ENCODE data around the gene SCAF8. TPM values are rescaled to one million over a fixed set of nuclear protein-coding genes. Genes with fewer than 3 reads are reported as not detected.

SCAF8 gene
- polyA plus RNA-seq, 1 of the 3 experiments (the other 2 are of a cell fraction), result 11.0 TPM

- Histone ChIP-seq H3K9ac (no peak overlapping the region), H3K4me3 (ENCODE audit: low read depth in 2 of 2, low read length in 1 of 2) (no peak overlapping the region), H3K4me1 (ENCODE audit: control insufficient read depth in 1 of 2, insufficient read depth in 2 of 2, low read depth in 1 of 2, low read length in 1 of 2) (peaks cover 0 to 12% of the 10 kb centered on the region in 2 experiments; a peak in 2 of 4 replicates), H3K9me3 (no peaks in the 10 kb centered on the region), H3K27me3 (ENCODE audit: insufficient read depth) (no peaks in the 10 kb centered on the region), H2AFZ (ENCODE audit: low read depth) (no peak overlapping the region), H4K20me1 (ENCODE audit: insufficient read depth) (peaks cover 34% of the 10 kb centered on the region), H3K27ac (ENCODE audit: low read depth in 2 of 2, low read length in 1 of 2) (peak overlapping the region; percentile 34 to 53; a peak in 2 of 4 replicates), H3K36me3 (replicated peaks in 1 of 2; ENCODE audit: control insufficient read depth in 1 of 2, insufficient read depth in 2 of 2, low read length in 1 of 2) (peaks cover 17 to 54% of the 10 kb centered on the region in 2 experiments), H3F3A (replicated peaks; ENCODE audit: insufficient read depth) (peaks cover 25% of the 10 kb centered on the region), H3K4me2 (no peak overlapping the region), H3K9me2 (no peaks in the 10 kb centered on the region), H3K79me2 (ENCODE audit: insufficient read depth) (peaks cover 79% of the 10 kb centered on the region)
- ChIA-PET POLR2A (no interaction called here), CTCF (no interaction called here)
- WGBS (ENCODE audit: low lambda C conversion rate), result 64% methylated on average over 5 of the region's 5 CpGs
- DNase-seq, result no peak
- TF ChIP-seq, protein P1, sequence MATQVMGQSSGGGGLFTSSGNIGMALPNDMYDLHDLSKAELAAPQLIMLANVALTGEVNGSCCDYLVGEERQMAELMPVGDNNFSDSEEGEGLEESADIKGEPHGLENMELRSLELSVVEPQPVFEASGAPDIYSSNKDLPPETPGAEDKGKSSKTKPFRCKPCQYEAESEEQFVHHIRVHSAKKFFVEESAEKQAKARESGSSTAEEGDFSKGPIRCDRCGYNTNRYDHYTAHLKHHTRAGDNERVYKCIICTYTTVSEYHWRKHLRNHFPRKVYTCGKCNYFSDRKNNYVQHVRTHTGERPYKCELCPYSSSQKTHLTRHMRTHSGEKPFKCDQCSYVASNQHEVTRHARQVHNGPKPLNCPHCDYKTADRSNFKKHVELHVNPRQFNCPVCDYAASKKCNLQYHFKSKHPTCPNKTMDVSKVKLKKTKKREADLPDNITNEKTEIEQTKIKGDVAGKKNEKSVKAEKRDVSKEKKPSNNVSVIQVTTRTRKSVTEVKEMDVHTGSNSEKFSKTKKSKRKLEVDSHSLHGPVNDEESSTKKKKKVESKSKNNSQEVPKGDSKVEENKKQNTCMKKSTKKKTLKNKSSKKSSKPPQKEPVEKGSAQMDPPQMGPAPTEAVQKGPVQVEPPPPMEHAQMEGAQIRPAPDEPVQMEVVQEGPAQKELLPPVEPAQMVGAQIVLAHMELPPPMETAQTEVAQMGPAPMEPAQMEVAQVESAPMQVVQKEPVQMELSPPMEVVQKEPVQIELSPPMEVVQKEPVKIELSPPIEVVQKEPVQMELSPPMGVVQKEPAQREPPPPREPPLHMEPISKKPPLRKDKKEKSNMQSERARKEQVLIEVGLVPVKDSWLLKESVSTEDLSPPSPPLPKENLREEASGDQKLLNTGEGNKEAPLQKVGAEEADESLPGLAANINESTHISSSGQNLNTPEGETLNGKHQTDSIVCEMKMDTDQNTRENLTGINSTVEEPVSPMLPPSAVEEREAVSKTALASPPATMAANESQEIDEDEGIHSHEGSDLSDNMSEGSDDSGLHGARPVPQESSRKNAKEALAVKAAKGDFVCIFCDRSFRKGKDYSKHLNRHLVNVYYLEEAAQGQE (IDR thresholded peaks at IDR 0.05; ENCODE audit: low read depth, low read length), result no peak
- TF ChIP-seq, protein P2, sequence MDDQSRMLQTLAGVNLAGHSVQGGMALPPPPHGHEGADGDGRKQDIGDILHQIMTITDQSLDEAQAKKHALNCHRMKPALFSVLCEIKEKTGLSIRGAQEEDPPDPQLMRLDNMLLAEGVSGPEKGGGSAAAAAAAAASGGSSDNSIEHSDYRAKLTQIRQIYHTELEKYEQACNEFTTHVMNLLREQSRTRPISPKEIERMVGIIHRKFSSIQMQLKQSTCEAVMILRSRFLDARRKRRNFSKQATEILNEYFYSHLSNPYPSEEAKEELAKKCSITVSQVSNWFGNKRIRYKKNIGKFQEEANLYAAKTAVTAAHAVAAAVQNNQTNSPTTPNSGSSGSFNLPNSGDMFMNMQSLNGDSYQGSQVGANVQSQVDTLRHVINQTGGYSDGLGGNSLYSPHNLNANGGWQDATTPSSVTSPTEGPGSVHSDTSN (IDR thresholded peaks at IDR 0.05), result no peak
Observed at GRCh38 chr6:154791556-154792317, 58.5 kb downstream of the SCAF8 start.

GRCh38 chr6:154792325-154792724 is 59.1 kb downstream of the SCAF8 start:
- H3F3A ChIP-seq (replicated peaks; ENCODE audit: insufficient read depth), result peaks cover 25% of the 10 kb centered on the region
- H3K79me2 ChIP-seq (ENCODE audit: insufficient read depth), result peaks cover 80% of the 10 kb centered on the region
- peaks cover 28% of the 10 kb centered on the region for H4K20me1 ChIP-seq (ENCODE audit: insufficient read depth)
- no peak overlapping the region for H3K9ac ChIP-seq
- DNase-seq, result no peak
- H3K4me2 ChIP-seq, result no peak overlapping the region
- no peak for TF ChIP-seq NFIC (IDR thresholded peaks at IDR 0.05; ENCODE audit: borderline replicate concordance)
- TF ChIP-seq RAD21 (IDR thresholded peaks at IDR 0.05; ENCODE audit: low read length), result no peak
- TF ChIP-seq RFX5 (IDR thresholded peaks at IDR 0.05; ENCODE audit: low read length), result no peak
- TF ChIP-seq EZH2phosphoT487 (IDR thresholded peaks at IDR 0.05; ENCODE audit: borderline replicate concordance, low read depth), result no peak
- TF ChIP-seq, protein P3, sequence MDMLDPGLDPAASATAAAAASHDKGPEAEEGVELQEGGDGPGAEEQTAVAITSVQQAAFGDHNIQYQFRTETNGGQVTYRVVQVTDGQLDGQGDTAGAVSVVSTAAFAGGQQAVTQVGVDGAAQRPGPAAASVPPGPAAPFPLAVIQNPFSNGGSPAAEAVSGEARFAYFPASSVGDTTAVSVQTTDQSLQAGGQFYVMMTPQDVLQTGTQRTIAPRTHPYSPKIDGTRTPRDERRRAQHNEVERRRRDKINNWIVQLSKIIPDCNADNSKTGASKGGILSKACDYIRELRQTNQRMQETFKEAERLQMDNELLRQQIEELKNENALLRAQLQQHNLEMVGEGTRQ (IDR thresholded peaks at IDR 0.05; ENCODE audit: borderline replicate concordance, low read depth, low read length), result no peak
- TF ChIP-seq, protein P4, sequence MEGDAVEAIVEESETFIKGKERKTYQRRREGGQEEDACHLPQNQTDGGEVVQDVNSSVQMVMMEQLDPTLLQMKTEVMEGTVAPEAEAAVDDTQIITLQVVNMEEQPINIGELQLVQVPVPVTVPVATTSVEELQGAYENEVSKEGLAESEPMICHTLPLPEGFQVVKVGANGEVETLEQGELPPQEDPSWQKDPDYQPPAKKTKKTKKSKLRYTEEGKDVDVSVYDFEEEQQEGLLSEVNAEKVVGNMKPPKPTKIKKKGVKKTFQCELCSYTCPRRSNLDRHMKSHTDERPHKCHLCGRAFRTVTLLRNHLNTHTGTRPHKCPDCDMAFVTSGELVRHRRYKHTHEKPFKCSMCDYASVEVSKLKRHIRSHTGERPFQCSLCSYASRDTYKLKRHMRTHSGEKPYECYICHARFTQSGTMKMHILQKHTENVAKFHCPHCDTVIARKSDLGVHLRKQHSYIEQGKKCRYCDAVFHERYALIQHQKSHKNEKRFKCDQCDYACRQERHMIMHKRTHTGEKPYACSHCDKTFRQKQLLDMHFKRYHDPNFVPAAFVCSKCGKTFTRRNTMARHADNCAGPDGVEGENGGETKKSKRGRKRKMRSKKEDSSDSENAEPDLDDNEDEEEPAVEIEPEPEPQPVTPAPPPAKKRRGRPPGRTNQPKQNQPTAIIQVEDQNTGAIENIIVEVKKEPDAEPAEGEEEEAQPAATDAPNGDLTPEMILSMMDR (IDR thresholded peaks at IDR 0.05), result no peak
- no peak for TF ChIP-seq GATA2 (CRISPR knock-in tag; IDR thresholded peaks at IDR 0.05)
- TF ChIP-seq, protein P1 (IDR thresholded peaks at IDR 0.05; ENCODE audit: low read depth, low read length), result no peak
- no peak for TF ChIP-seq CHD2 (IDR thresholded peaks at IDR 0.05; ENCODE audit: low read length, partially characterized antibody)
- H3K4me1 ChIP-seq (ENCODE audit: control insufficient read depth in 1 of 2, insufficient read depth in 2 of 2, low read depth in 1 of 2, low read length in 1 of 2), result peaks cover 0 to 12% of the 10 kb centered on the region in 2 experiments; a peak in 2 of 4 replicates
- H3K9me3 ChIP-seq, result no peaks in the 10 kb centered on the region
- no peaks in the 10 kb centered on the region for H3K27me3 ChIP-seq (ENCODE audit: insufficient read depth)
- H3K4me3 ChIP-seq (ENCODE audit: low read depth in 2 of 2, low read length in 1 of 2), result no peak overlapping the region
- peak overlapping the region; percentile 34 to 47; a peak in 2 of 4 replicates for H3K27ac ChIP-seq (ENCODE audit: low read depth in 2 of 2, low read length in 1 of 2)
- peaks cover 17 to 60% of the 10 kb centered on the region in 2 experiments for H3K36me3 ChIP-seq (replicated peaks in 1 of 2; ENCODE audit: control insufficient read depth in 1 of 2, insufficient read depth in 2 of 2, low read length in 1 of 2)
- CTCF ChIA-PET, result no interaction called here
- no peaks in the 10 kb centered on the region for H3K9me2 ChIP-seq
- 79% methylated on average over 4 of the region's 4 CpGs for WGBS (ENCODE audit: low lambda C conversion rate)
- H2AFZ ChIP-seq (ENCODE audit: low read depth), result no peak overlapping the region
- POLR2A ChIA-PET, result no interaction called here

All from SK-N-SH (cell line).